Smooth muscle cell (in vitro differentiated cells): ENCODE measurements around the gene APOL6. TPM values are rescaled to one million over a fixed set of nuclear protein-coding genes. Genes with fewer than 3 reads are reported as not detected.

Experiments used
- DNase-seq: peaks from one replicate; lab custom pipeline; 2025; ENCODE audit not compliant: unreplicated experiment; lab: John Stamatoyannopoulos, UW
- H2AFZ ChIP-seq: fragments of 200-600 bp; sonication (generic); 2 replicates; pipeline ENCODE4 v1.6.0; 2016; ENCODE audit warnings: antibody characterized with exemption, low read depth, mild to moderate bottlenecking
- H3F3A ChIP-seq: fragments of 200-600 bp; sonication (generic); 2 replicates; pipeline ENCODE4 v1.6.0; 2017; ENCODE audit warnings: antibody characterized with exemption, low read depth
- H3K27ac ChIP-seq: fragments of 200-600 bp; sonication (generic); 2 replicates; pipeline ENCODE4 v1.5.1; 2016; ENCODE audit warnings: low read depth, mild to moderate bottlenecking
- H3K27me3 ChIP-seq: fragments of 200-600 bp; sonication (generic); 2 replicates; pipeline ENCODE4 v1.6.1; 2016; ENCODE audit warnings: low read depth, mild to moderate bottlenecking
- H3K36me3 ChIP-seq: fragments of 200-600 bp; sonication (generic); 2 replicates; pipeline ENCODE4 v1.5.1; 2016; ENCODE audit warnings: low read depth
- H3K4me1 ChIP-seq: fragments of 200-600 bp; sonication (generic); 2 replicates; pipeline ENCODE4 v1.5.1; 2016; ENCODE audit warnings: low read depth
- H3K4me2 ChIP-seq: fragments of 200-600 bp; sonication (generic); 2 replicates; pipeline ENCODE4 v1.6.0; 2016; ENCODE audit warnings: mild to moderate bottlenecking
- H3K4me3 ChIP-seq: fragments of 200-600 bp; sonication (generic); 2 replicates; pipeline ENCODE4 v1.5.1; 2016; ENCODE audit warnings: mild to moderate bottlenecking
- H3K79me2 ChIP-seq: fragments of 200-600 bp; sonication (generic); 2 replicates; pipeline ENCODE4 v1.6.0; 2016; ENCODE audit warnings: low read depth, mild to moderate bottlenecking
- H3K9ac ChIP-seq: fragments of 200-600 bp; sonication (generic); 2 replicates; pipeline ENCODE4 v1.6.0; 2016; ENCODE audit warnings: low read depth
- H3K9me3 ChIP-seq: fragments of 200-600 bp; sonication (generic); replicated peaks from 2 replicates; pipeline ENCODE4 v1.5.1; 2016; ENCODE audit warnings: low read depth
- H4K20me1 ChIP-seq: fragments of 200-600 bp; sonication (generic); 2 replicates; pipeline ENCODE4 v1.6.0; 2016; ENCODE audit warnings: low read depth
- WGBS: methylation state at CpG from one replicate; pipeline ENCODE4 v1.1.7; 2016; ENCODE audit warnings: low lambda C conversion rate; 5-methylcytosine and 5-hydroxymethylcytosine counted together
- polyA plus RNA-seq: library from polyadenylated mRNA; unstranded; fragments of >200 nt; fragmentation: Nextera tagmentation; extraction: Ambion mirVana; gene quantifications from 2 replicates; pipeline ENCODE4 v1.2.1, GENCODE V29; 2016
- total RNA-seq: library from RNA; depleted of rRNA; stranded (reverse); fragments of >200 nt; gene quantifications from 2 replicates; pipeline ENCODE4 v1.2.3, GENCODE V29; 2014
- TF ChIP-seq, protein P1 (sequence below): fragments of 200-600 bp; sonication (generic); IDR thresholded peaks from 2 replicates; pipeline ENCODE4 v1.5.1; 2017; ENCODE audit warnings: borderline replicate concordance, mild to moderate bottlenecking, antibody characterized with exemption; ENCODE audit not compliant: insufficient read depth, poor library complexity, severe bottlenecking

Gene APOL6
- total and polyA plus RNA-seq, 2 experiments from 2014 or later = 0.23 to 0.76 TPM

- H3K9me3 ChIP-seq = no peaks in the 10 kb centered on the region
- no peaks in the 10 kb centered on the region for H3K36me3 ChIP-seq
- no peaks in the 10 kb centered on the region for H3K79me2 ChIP-seq
- no peak for DNase-seq
- no peaks in the 10 kb centered on the region for H3F3A ChIP-seq
- H3K4me2 ChIP-seq = no peak overlapping the region
- H2AFZ ChIP-seq = no peak overlapping the region
- TF ChIP-seq, protein P1, sequence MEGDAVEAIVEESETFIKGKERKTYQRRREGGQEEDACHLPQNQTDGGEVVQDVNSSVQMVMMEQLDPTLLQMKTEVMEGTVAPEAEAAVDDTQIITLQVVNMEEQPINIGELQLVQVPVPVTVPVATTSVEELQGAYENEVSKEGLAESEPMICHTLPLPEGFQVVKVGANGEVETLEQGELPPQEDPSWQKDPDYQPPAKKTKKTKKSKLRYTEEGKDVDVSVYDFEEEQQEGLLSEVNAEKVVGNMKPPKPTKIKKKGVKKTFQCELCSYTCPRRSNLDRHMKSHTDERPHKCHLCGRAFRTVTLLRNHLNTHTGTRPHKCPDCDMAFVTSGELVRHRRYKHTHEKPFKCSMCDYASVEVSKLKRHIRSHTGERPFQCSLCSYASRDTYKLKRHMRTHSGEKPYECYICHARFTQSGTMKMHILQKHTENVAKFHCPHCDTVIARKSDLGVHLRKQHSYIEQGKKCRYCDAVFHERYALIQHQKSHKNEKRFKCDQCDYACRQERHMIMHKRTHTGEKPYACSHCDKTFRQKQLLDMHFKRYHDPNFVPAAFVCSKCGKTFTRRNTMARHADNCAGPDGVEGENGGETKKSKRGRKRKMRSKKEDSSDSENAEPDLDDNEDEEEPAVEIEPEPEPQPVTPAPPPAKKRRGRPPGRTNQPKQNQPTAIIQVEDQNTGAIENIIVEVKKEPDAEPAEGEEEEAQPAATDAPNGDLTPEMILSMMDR = no peak
- WGBS = 72% methylated on average over 7 of the region's 7 CpGs
- no peak overlapping the region for H3K4me3 ChIP-seq
- no peak overlapping the region for H3K27ac ChIP-seq
- H3K27me3 ChIP-seq = no peaks in the 10 kb centered on the region
- no peaks in the 10 kb centered on the region for H4K20me1 ChIP-seq
- H3K9ac ChIP-seq = no peak overlapping the region
- H3K4me1 ChIP-seq = no peaks in the 10 kb centered on the region
Measured at GRCh38 chr22:35616043-35616442, 32.2 kb upstream of the APOL6 start.

DNA sequence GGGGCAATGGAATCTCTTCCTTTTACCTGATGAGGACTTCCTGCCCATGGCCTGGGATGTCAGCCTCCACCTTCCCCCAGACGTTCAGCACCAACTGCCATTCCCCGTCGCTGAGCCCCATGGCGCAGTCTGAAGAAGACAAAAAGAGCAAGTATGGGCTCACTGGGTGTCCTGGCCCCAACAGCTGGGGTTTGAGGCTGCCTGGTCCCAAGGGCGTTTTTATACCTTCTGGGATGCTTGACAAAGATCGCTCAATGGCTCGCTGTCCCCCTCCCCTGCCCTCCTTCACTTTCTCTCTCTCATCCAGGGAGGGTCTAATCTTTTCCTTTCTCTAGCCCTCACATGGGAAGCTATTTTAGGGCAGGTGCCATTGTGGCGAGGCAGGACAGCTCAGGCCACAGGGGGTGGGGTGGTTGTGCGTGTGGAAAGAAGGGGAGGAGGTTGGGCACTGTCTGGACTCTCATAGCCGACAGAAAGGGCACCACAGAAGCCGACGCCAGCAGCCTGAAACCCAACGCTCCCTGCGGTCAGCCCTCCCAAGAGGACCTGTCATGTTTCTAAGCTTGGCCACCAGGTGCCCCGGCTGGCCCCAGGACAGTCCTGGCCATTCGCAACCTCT, 31.0 kb upstream of the APOL6 start, which contains the start of gene MB:
Gene MB, minus strand, starts transcription at position 193 of the 619 bp plus-strand sequence. Its CDS starts 72 bp downstream, at position 121.
- peaks cover 2% of the 10 kb centered on the region for H3K4me1 ChIP-seq
- H3K4me3 ChIP-seq = no peak within 1 kb of the TSS
- no peak for DNase-seq
- H3K79me2 ChIP-seq = no peaks in the 10 kb centered on the region
- H2AFZ ChIP-seq = no peak within 1 kb of the TSS
- no peak within 1 kb of the TSS for H3K9ac ChIP-seq
- no peak within 1 kb of the TSS for H3K4me2 ChIP-seq
- no peak within 1 kb of the TSS for H3K27ac ChIP-seq
- no peaks in the 10 kb centered on the region for H3K27me3 ChIP-seq
- TF ChIP-seq, protein P1 = no peak
- H4K20me1 ChIP-seq = no peaks in the 10 kb centered on the region
- WGBS = 93% methylated on average over 16 of the region's 16 CpGs
- no peaks in the 10 kb centered on the region for H3K36me3 ChIP-seq
- H3K9me3 ChIP-seq = no peaks in the 10 kb centered on the region
- no peaks in the 10 kb centered on the region for H3F3A ChIP-seq

- no peak overlapping the region for H3K27ac ChIP-seq
- H3K36me3 ChIP-seq = no peaks in the 10 kb centered on the region
- no peak overlapping the region for H3K4me2 ChIP-seq
- H3K27me3 ChIP-seq = no peaks in the 10 kb centered on the region
- no peaks in the 10 kb centered on the region for H3F3A ChIP-seq
- no peak overlapping the region for H2AFZ ChIP-seq
- no peak overlapping the region for H3K9ac ChIP-seq
- no peaks in the 10 kb centered on the region for H4K20me1 ChIP-seq
- no peak overlapping the region for H3K4me3 ChIP-seq
- H3K9me3 ChIP-seq = no peaks in the 10 kb centered on the region
- DNase-seq = no peak
- 100% methylated on average over 1 of the region's 1 CpG for WGBS
- TF ChIP-seq, protein P1 = no peak
- no peaks in the 10 kb centered on the region for H3K79me2 ChIP-seq
- H3K4me1 ChIP-seq = peaks cover 4% of the 10 kb centered on the region
Measured at GRCh38 chr22:35618427-35619223, 29.6 kb upstream of the APOL6 start.
